ENCODE measurements around the gene EFCAB6.

DNA sequence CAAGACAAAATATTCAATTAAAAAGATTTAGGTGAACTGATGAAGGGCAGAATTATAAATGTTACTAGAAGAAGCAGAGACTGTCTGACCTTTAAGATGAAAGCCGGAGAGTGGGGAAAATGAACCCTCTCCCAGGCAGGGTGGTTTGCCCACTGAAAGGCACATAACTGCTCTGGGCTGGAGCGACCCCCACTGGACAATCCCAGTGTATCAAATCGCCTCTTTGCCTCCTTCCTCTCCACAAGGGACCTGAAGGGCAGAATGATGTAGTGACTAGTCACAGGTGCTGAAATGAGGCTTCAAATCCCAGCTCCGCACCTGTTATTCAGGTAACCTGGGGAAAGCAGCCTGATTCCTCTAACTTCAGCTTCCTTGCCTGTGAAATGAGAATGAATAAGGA is 69.0 kb downstream of the EFCAB6 start:
- TF ChIP-seq, protein P1, sequence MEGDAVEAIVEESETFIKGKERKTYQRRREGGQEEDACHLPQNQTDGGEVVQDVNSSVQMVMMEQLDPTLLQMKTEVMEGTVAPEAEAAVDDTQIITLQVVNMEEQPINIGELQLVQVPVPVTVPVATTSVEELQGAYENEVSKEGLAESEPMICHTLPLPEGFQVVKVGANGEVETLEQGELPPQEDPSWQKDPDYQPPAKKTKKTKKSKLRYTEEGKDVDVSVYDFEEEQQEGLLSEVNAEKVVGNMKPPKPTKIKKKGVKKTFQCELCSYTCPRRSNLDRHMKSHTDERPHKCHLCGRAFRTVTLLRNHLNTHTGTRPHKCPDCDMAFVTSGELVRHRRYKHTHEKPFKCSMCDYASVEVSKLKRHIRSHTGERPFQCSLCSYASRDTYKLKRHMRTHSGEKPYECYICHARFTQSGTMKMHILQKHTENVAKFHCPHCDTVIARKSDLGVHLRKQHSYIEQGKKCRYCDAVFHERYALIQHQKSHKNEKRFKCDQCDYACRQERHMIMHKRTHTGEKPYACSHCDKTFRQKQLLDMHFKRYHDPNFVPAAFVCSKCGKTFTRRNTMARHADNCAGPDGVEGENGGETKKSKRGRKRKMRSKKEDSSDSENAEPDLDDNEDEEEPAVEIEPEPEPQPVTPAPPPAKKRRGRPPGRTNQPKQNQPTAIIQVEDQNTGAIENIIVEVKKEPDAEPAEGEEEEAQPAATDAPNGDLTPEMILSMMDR (IDR thresholded peaks at IDR 0.05), result no peak
- no peak for TF ChIP-seq POLR2A (IDR thresholded peaks at IDR 0.05)
